NCI-H1694 treated with DMSO at 0.1 percent for 48 hours (cell line): ENCODE measurements around the gene JAML.
A peak's percentile ranks its signal among the peaks of the same experiment; 100 is the strongest.

Experiments used
- DNase-seq: peaks from one replicate; lab custom pipeline; 2025; lab: John Stamatoyannopoulos, UW

The JAML gene

GRCh38 chr11:118145285-118146227 is 79.3 kb downstream of the JAML start:
- DNase-seq = peak; percentile 27

- DNase-seq = no peak
Observed at GRCh38 chr11:118144301-118145268, 80.2 kb downstream of the JAML start.
